Muscle of leg (tissue), 11 donors: ENCODE results near the gene PHKG2. TPM values are rescaled to one million over a fixed set of nuclear protein-coding genes. Genes with fewer than 3 reads are reported as not detected.

ENCODE experiments used
- DNase-seq: peaks from one replicate; pipeline ENCODE4 v3.0.0; 2013
- H3K27ac ChIP-seq: one replicate; pipeline ENCODE4 v1.5.1; 2013; ENCODE audit warnings: mild to moderate bottlenecking, low read length, control low read depth
- H3K27me3 ChIP-seq: one replicate; pipeline ENCODE4 v1.6.1; 2013; ENCODE audit warnings: low read length; ENCODE audit not compliant: control insufficient read depth, insufficient read depth
- H3K36me3 ChIP-seq: one replicate; pipeline ENCODE4 v1.6.1; 2013; ENCODE audit warnings: low read length; ENCODE audit not compliant: control insufficient read depth, insufficient read depth
- H3K4me1 ChIP-seq: one replicate; pipeline ENCODE4 v1.6.1; 2013; ENCODE audit warnings: low read length; ENCODE audit not compliant: control insufficient read depth, insufficient read depth
- H3K4me3 ChIP-seq: one replicate; pipeline ENCODE4 v1.5.1; 2013; ENCODE audit warnings: low read length, control low read depth
- H3K9me3 ChIP-seq: replicated peaks from 2 replicates; pipeline ENCODE4 v1.6.1; 2013; ENCODE audit warnings: low read depth, low read length; ENCODE audit not compliant: control insufficient read depth
- WGBS: methylation state at CpG from one replicate; pipeline ENCODE4 v1.1.5; 2013; ENCODE audit warnings: missing lambda C conversion rate; ENCODE audit not compliant: insufficient coverage; 5-methylcytosine and 5-hydroxymethylcytosine counted together
- polyA plus RNA-seq, 8 donors: library from polyadenylated mRNA; unstranded; fragments of 120-200 nt; gene quantifications; one replicate each; pipeline versions ENCODE4 v1.2.1 to v1.2.3, GENCODE V29; 2013; ENCODE audit warnings: inconsistent platforms in 1 of 8, low replicate concordance in 1 of 8; ENCODE audit not compliant: insufficient read length in 8 of 8, insufficient read depth in 1 of 8
- total RNA-seq: library from RNA; stranded (reverse); fragments of 120-200 nt; gene quantifications from one replicate; pipeline ENCODE4 v1.2.4, GENCODE V29; 2013

The PHKG2 gene
- total and polyA plus RNA-seq, 9 donors: 10.5 to 14.5 (median 13.1) TPM

- WGBS: 93% methylated on average over 2 of the region's 3 CpGs
- Histone ChIP-seq H3K27me3 (no peaks in the 10 kb centered on the region), H3K27ac (no peak overlapping the region), H3K4me3 (no peak overlapping the region), H3K4me1 (no peaks in the 10 kb centered on the region), H3K36me3 (no peaks in the 10 kb centered on the region), H3K9me3 (no peaks in the 10 kb centered on the region)
- no peak for DNase-seq
Measured at GRCh38 chr16:30794634-30795033, 46.4 kb downstream of the PHKG2 start.

- DNase-seq: no peak
- Histone ChIP-seq H3K27ac (no peak overlapping the region), H3K36me3 (no peaks in the 10 kb centered on the region), H3K9me3 (no peaks in the 10 kb centered on the region), H3K27me3 (no peaks in the 10 kb centered on the region), H3K4me3 (no peak overlapping the region), H3K4me1 (no peaks in the 10 kb centered on the region)
- WGBS: 78% methylated on average over 1 of the region's 8 CpGs
Measured at GRCh38 chr16:30797670-30798309, 49.6 kb downstream of the PHKG2 start.

Other genes with a start within 250 kb of the PHKG2 start
- 25.9 TPM for gene ZNF768, start 221.9 kb upstream of the PHKG2 start, total RNA-seq
- gene ZNF768, start 221.9 kb upstream of the PHKG2 start, polyA plus RNA-seq: 10 to 100 TPM; 28.1 to 35.0 (median 31.4) TPM
- 8.2 TPM for gene ZNF747, start 213.6 kb upstream of the PHKG2 start, total RNA-seq
- gene ZNF747, start 213.6 kb upstream of the PHKG2 start, polyA plus RNA-seq: 1 to 10 TPM; 5.9 to 7.8 (median 7.2) TPM
- gene ZNF764, start 190.1 kb upstream of the PHKG2 start, total RNA-seq: 5.2 TPM
- gene ZNF764, start 190.1 kb upstream of the PHKG2 start, polyA plus RNA-seq: 1 to 10 TPM; 6.1 to 9.7 (median 7.9) TPM
- gene ZNF688, start 176.7 kb upstream of the PHKG2 start, total RNA-seq: 10.6 TPM
- gene ZNF688, start 176.7 kb upstream of the PHKG2 start, polyA plus RNA-seq: 10 to 100 TPM in 3 of 8 donors, 1 to 10 TPM in 5; 7.0 to 14.6 (median 9.3) TPM
- gene ZNF785, start 162.7 kb upstream of the PHKG2 start, total RNA-seq: 9.7 TPM
- gene ZNF785, start 162.7 kb upstream of the PHKG2 start, polyA plus RNA-seq: 10 to 100 TPM; 10.1 to 16.6 (median 12.3) TPM
- 5.8 TPM for gene ZNF689, start 138.0 kb upstream of the PHKG2 start, total RNA-seq
- gene ZNF689, start 138.0 kb upstream of the PHKG2 start, polyA plus RNA-seq: 1 to 10 TPM; 7.0 to 8.7 (median 7.6) TPM
- gene PRR14, start 97.5 kb upstream of the PHKG2 start, total RNA-seq: 9.3 TPM
- 10 to 100 TPM; 19.1 to 24.9 (median 21.7) TPM for gene PRR14, start 97.5 kb upstream of the PHKG2 start, polyA plus RNA-seq
- 12.9 TPM for gene FBRS, start 90.0 kb upstream of the PHKG2 start, total RNA-seq
- 10 to 100 TPM; 29.4 to 46.0 (median 35.7) TPM for gene FBRS, start 90.0 kb upstream of the PHKG2 start, polyA plus RNA-seq
- gene SRCAP, start 49.3 kb upstream of the PHKG2 start, total RNA-seq: 7.9 TPM
- gene SRCAP, start 49.3 kb upstream of the PHKG2 start, polyA plus RNA-seq: 10 to 100 TPM; 16.2 to 28.3 (median 21.8) TPM
- gene CFAP119, start 13.6 kb downstream of the PHKG2 start, total RNA-seq: 1.8 TPM
- 1 to 10 TPM; 1.6 to 3.5 (median 2.6) TPM for gene CFAP119, start 13.6 kb downstream of the PHKG2 start, polyA plus RNA-seq
- gene RNF40, start 13.9 kb downstream of the PHKG2 start, total RNA-seq: 43.9 TPM
- 10 to 100 TPM; 46.3 to 72.0 (median 56.9) TPM for gene RNF40, start 13.9 kb downstream of the PHKG2 start, polyA plus RNA-seq
- gene ZNF629, start 38.8 kb downstream of the PHKG2 start, total RNA-seq: 12.4 TPM
- 10 to 100 TPM; 12.7 to 18.9 (median 15.3) TPM for gene ZNF629, start 38.8 kb downstream of the PHKG2 start, polyA plus RNA-seq
- 47.6 TPM for gene BCL7C, start 145.7 kb downstream of the PHKG2 start, total RNA-seq
- 10 to 100 TPM; 29.2 to 41.8 (median 34.8) TPM for gene BCL7C, start 145.7 kb downstream of the PHKG2 start, polyA plus RNA-seq
- gene CTF1, start 148.2 kb downstream of the PHKG2 start, total RNA-seq: 1.7 TPM
- 10 to 100 TPM in 3 of 8 donors, 1 to 10 TPM in 5; 8.9 to 11.9 (median 9.8) TPM for gene CTF1, start 148.2 kb downstream of the PHKG2 start, polyA plus RNA-seq
- 6.3 TPM for gene FBXL19, start 175.1 kb downstream of the PHKG2 start, total RNA-seq
- gene FBXL19, start 175.1 kb downstream of the PHKG2 start, polyA plus RNA-seq: 10 to 100 TPM in 7 of 8 donors, 1 to 10 TPM in 1; 8.2 to 17.7 (median 11.8) TPM
- gene ORAI3, start 200.6 kb downstream of the PHKG2 start, total RNA-seq: 11.8 TPM
- 10 to 100 TPM in 7 of 8 donors, 1 to 10 TPM in 1; 8.9 to 14.0 (median 11.1) TPM for gene ORAI3, start 200.6 kb downstream of the PHKG2 start, polyA plus RNA-seq
- 2.7 TPM for gene SETD1A, start 209.3 kb downstream of the PHKG2 start, total RNA-seq
- gene SETD1A, start 209.3 kb downstream of the PHKG2 start, polyA plus RNA-seq: 10 to 100 TPM in 7 of 8 donors, 1 to 10 TPM in 1; 9.8 to 16.5 (median 13.1) TPM
- 13.7 TPM for gene HSD3B7, start 236.8 kb downstream of the PHKG2 start, total RNA-seq
- 1 to 10 TPM; 7.3 to 10.0 (median 8.7) TPM for gene HSD3B7, start 236.8 kb downstream of the PHKG2 start, polyA plus RNA-seq